HG03442 (cell line): ENCODE measurements around the gene SMTNL2.

Experiments used
- ATAC-seq: cut with Tn5 transposase; IDR thresholded peaks from one replicate; pipeline ENCODE4 v1.9.1; 2021; ENCODE audit warnings: mild to moderate bottlenecking, moderate library complexity; ENCODE audit not compliant: unreplicated experiment

SMTNL2 gene

GRCh38 chr17:4545217-4545951, 38.9 kb upstream of the SMTNL2 start:
- no peak for ATAC-seq

DNA sequence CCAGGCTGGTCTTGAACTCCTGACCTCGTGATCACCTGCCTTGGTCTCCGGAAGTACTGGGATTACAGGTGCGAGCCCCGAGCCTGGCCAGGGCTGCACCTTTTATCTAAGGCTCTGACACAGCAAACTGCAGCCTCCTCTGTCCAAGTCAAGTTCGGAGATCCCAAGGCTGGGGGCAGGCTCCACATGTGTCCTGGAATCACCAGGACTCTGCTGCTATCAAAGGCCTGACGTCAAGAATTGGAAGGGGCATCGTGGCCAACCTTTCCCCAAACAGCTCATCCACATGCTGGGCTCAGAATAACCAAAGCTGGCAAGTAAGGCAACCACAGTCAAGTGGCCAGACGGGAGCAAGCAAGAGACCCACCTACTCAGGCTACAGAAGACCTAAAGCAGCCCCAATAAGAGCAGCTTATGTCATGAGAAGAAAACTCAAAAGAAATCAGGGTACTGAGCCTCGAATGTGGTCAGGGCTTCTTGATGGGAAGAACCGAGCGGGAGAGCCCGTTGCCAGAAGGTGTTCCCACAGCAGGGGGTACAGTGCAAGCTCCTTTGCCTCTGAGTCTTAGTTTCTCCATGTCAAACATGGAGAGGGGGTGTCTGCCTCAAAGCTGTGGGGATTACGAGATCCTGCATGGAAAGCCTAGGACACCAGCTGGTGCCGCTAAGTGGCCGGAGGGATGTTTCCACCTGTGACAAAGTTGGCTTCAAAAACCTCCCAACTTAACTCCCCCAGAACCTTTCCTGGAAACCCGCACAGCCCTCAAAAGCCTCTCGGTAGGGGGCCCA, 37.0 kb upstream of the SMTNL2 start:
- no peak for ATAC-seq

- no peak for ATAC-seq
These were observed 36.3 kb upstream of the SMTNL2 start for GRCh38 chr17:4548061-4548461.

GRCh38 chr17:4548721-4549531, 35.4 kb upstream of the SMTNL2 start:
- ATAC-seq: no peak

DNA sequence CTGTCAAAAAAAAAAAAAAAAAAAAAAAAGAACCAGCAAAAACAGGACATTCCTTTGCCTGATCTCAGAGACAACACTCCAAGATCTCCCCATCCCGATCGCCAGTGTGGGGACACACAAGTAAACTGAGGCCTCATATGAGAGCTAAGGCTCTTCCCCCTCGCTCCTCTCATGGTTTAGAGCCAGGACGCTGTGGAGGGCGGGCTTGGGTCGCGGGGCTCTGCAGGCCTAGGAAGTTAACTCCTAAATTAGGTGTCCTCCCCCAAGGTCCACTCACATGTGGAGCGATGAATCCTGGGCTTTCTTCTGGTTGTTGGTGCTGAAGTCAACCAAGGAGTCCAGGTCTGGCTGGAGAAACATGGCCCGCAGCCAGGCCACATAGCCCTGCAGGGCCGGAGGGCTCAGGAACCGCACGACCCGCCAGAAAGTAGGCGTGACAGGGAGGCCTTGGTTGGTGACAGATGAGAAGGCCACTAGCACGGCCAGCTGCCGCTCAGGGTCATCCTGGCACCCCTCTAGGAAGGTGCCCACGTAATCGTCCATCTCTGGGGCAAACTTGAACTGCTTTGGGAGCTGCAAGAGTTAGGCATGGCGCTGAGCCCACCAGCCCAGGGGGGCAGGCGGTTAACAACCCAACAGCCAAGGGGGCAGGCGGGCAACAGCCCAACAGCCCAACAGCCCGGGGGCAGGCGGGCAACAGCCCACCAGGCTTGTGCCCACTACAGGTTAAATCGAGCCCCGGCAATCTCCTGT, 34.4 kb upstream of the SMTNL2 start:
- no peak for ATAC-seq

- ATAC-seq: no peak
These were observed 33.7 kb upstream of the SMTNL2 start for GRCh38 chr17:4550534-4551039.

- ATAC-seq: no peak
These were observed 33.2 kb upstream of the SMTNL2 start for GRCh38 chr17:4551141-4551540.

GRCh38 chr17:4551796-4552525, 32.4 kb upstream of the SMTNL2 start:
- no peak for ATAC-seq

DNA sequence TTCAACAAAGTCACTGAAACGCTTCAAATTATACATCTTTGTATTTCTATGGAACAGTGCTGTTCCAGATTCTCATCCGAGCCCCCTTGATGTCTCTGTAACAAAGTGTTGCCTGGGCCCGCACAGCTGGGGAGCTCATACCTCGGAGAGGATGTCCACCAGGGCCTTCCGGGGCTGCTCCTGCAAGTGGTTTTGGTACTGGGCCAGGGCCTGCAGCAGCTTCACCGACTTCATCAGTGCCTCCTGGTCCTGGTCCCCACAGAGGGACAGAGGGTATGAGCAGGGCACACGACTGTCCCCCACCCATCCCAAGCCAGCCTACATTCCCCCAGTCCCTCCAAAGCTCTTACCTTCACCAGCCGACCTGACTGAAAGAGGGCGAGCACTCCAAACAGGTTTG, 30.7 kb upstream of the SMTNL2 start:
- ATAC-seq: no peak

- ATAC-seq: no peak
These were observed 29.8 kb upstream of the SMTNL2 start for GRCh38 chr17:4554441-4554996.

DNA sequence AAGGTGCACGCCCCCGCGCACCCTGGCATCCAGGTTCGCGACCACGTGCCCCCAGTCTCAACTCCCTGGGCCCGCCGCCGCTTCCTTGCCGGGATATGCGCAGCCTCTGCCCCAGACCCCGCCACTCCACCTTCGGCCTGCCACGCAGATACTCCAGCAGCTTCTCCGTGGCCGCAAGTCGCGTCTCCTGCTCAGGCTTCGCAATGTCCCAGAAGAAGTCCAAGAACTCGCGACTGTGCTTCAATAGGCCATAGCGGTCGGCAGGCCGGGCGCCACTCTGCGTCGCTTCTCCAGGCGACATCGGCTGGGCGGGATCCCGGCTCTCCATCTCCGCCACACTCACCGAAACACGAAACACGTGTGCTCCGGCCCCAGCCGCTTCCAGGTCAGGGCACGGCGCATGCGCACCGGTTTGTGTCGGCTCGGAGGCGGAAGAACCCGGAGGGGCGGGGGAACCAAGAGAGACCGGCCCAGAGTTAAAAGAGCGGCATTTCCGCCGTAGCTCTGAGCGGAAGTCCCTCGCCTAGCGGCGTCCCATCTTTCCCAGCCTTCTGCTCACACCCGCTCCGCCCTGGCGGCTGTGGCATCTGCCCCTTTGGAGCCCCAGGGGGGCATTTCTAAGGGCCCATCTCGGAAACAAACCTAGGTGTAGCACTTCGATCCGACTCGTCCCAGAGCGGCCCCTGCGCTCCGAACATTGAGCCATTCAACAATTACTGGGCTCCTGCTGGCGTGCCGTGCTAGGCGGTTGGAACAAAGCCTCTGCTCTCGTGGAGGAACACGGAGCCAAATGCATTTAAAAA, 29.1 kb upstream of the SMTNL2 start, which contains the start of gene MYBBP1A:
Gene MYBBP1A, minus strand, starts transcription at position 388 of the 803 bp plus-strand sequence. Its CDS starts 60 bp downstream, at position 328.
- peak; percentile 76 for ATAC-seq

DNA sequence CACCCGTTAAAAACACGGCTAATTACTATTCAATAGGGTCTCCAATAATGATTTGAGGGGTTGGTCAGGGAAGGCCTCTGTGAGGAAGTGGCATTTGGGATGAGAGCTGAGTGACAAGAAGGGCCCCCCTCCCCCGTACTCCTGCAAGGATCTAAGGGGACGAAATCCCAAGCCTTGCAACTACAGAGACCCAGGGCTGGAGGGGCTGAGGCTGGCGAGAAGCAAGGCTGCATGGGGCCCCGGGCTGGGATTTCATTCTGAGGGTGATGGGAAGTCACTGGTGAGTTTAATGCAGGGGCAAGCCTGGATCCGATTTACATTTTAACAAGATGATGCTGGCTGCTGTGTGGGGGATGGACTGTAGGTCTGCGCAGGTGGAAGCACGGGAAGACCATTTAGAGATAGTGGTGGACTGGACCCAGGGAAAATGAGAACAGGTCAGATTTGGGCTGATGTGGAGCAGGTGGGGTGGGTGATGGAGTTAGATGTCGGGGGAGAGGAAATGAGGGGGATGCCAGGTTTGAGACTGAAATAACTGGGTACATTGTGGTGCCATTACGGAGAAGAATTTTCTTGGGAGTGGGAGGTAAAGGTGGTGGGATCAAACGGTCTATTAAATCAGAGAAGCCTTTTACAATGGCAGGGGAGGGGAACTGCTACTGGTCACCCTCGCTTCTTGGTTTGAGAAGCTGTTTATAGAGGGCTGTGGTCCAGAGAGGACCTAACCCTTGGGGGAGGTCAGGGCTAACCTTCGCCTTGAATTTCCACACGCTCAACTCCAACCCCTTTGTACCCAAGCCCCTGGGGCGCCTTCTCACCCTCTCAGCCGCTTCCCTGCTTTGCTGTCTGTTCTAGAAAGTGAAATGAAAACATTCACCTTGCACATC, 28.2 kb upstream of the SMTNL2 start:
- no peak for ATAC-seq

GRCh38 chr17:4556996-4557395, 27.3 kb upstream of the SMTNL2 start:
- ATAC-seq: no peak

GRCh38 chr17:4557626-4558346, 26.5 kb upstream of the SMTNL2 start:
- ATAC-seq: no peak

DNA sequence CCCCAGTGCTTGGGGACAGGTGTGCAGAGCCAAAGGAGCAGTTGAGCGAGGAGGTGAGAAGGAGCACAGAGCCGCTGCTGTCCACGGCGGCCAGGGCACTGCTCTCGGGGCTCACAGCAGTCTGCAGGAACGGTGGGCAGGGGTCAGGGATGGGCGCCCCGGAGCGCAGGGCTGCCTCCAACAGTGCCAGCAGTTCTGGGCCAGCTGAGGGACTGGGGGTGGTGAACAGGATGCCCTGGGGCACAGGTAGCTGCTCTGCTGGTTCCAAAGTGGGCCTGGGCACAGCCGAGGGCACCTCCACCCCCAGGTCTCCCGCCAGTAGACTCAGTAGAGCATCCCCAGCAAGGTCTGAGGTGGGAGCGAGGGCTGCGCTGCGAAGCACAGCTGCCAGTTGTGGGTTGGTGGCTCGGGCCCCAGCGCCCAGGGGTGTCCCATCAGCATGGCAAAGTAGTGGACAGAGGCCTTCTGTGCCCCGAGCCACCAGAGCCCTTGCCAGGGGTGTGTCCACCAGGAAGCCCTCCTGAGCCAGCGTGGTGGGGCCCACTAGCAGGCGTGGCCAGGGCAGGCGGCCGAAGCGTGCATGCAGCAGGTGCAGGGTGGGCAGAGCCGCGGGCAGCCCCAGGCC, 25.9 kb upstream of the SMTNL2 start:
- no peak for ATAC-seq

DNA sequence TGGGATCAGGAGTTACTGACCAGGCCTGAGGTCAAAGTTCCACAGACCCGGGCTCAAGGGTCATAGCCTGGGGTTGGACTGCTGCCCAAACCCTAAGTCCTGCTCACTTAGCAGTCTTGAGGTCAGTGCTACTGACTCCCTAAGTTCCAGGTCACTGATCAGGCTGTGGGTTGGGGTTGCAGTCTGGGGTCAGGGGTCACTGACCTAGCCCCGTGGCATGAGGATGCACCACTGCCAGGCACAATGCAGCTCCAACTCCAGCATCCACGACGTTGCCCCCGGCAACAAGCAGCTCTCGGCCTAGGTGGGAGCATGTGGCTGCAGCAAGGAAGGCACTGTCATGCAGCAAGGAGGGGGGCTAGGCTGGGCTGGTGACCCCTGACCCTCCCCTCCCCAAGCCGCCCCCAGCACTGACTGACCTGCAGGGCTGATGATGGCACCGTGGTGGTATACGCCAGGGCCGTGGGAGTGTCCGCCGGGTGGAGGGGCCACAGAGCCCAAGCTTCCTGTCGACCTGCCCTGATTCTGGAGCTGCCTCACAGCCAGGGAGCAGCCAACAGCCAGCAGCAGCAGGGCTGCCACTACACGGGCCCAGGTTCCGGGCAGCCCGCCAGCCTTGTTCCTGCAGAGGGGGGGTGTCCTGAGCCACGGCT, 25.1 kb upstream of the SMTNL2 start:
- no peak for ATAC-seq
